GM21360 (cell line): ENCODE data around the gene TMIE.
"Not testable (repeated sequence)": the region's sequence is repeated elsewhere in the genome, so short reads cannot be mapped to it uniquely, and the experiment has no call there.

Experiments used
- ATAC-seq: cut with Tn5 transposase; IDR thresholded peaks from one replicate; pipeline ENCODE4 v1.9.1; 2021; ENCODE audit warnings: mild to moderate bottlenecking, moderate library complexity; ENCODE audit not compliant: unreplicated experiment

TMIE gene

GRCh38 chr3:46719044-46719565 lies 17.9 kb downstream of the TMIE start:
- ATAC-seq: no peak

- ATAC-seq: no peak
Observed at GRCh38 chr3:46719735-46720271, 18.6 kb downstream of the TMIE start.

GRCh38 chr3:46721009-46721408 lies 19.8 kb downstream of the TMIE start:
- ATAC-seq: no peak

- ATAC-seq: no peak
Observed at GRCh38 chr3:46722443-46722842, 21.3 kb downstream of the TMIE start.

- ATAC-seq: no peak
Observed at GRCh38 chr3:46724424-46724823, 23.2 kb downstream of the TMIE start.

- ATAC-seq: no peak
Observed at GRCh38 chr3:46725621-46726314, 24.6 kb downstream of the TMIE start.

GRCh38 chr3:46729038-46729437 lies 27.8 kb downstream of the TMIE start:
- ATAC-seq: no peak

- ATAC-seq: no peak
Observed at GRCh38 chr3:46730819-46731218, 29.6 kb downstream of the TMIE start.

- ATAC-seq: no peak
Observed at GRCh38 chr3:46731795-46732194, 30.6 kb downstream of the TMIE start.

GRCh38 chr3:46733026-46733800 lies 32.0 kb downstream of the TMIE start:
- no peak for ATAC-seq

- no peak for ATAC-seq
Observed at GRCh38 chr3:46734773-46735172, 33.6 kb downstream of the TMIE start.

- no peak for ATAC-seq
Observed at GRCh38 chr3:46736006-46736872, 35.0 kb downstream of the TMIE start.

GRCh38 chr3:46737329-46737731 lies 36.1 kb downstream of the TMIE start:
- ATAC-seq: no peak

- ATAC-seq: not testable (repeated sequence)
Observed at GRCh38 chr3:46739565-46739964, 38.4 kb downstream of the TMIE start.

GRCh38 chr3:46742992-46743585 lies 41.9 kb downstream of the TMIE start:
- ATAC-seq: no peak

GRCh38 chr3:46746711-46747110 lies 45.5 kb downstream of the TMIE start:
- no peak for ATAC-seq

- no peak for ATAC-seq
Observed at GRCh38 chr3:46748170-46748569, 47.0 kb downstream of the TMIE start.

- ATAC-seq: no peak
Observed at GRCh38 chr3:46749129-46749528, 47.9 kb downstream of the TMIE start.

GRCh38 chr3:46750555-46751038 lies 49.4 kb downstream of the TMIE start:
- ATAC-seq: no peak

GRCh38 chr3:46753127-46753526 lies 51.9 kb downstream of the TMIE start:
- ATAC-seq: not testable (repeated sequence)
